Neuronal stem cell (in vitro differentiated cells): ENCODE data around the gene TRIM54.

Experiments used
- DNase-seq: peaks from one replicate; pipeline ENCODE4 v3.0.0-alpha.2; 2013; ENCODE audit warnings: low spot score
- H2AFZ ChIP-seq: one replicate; pipeline ENCODE4 v1.6.1; 2013; ENCODE audit warnings: mild to moderate bottlenecking, low read length, inconsistent platforms
- H2AK5ac ChIP-seq: 2 replicates; pipeline ENCODE4 v1.6.1; 2013; ENCODE audit warnings: low read depth, mild to moderate bottlenecking, inconsistent platforms, low read length, moderate library complexity, mixed read lengths
- H2BK120ac ChIP-seq: 2 replicates; pipeline ENCODE4 v1.6.1; 2013; ENCODE audit warnings: low read depth, mild to moderate bottlenecking, inconsistent platforms, low read length, moderate library complexity, mixed read lengths
- H2BK12ac ChIP-seq: one replicate; pipeline ENCODE4 v1.6.1; 2013; ENCODE audit warnings: low read length, inconsistent platforms
- H2BK15ac ChIP-seq: 2 replicates; pipeline ENCODE4 v1.6.1; 2013; ENCODE audit warnings: mild to moderate bottlenecking, low read length, inconsistent platforms, mixed read lengths
- H2BK5ac ChIP-seq: one replicate; pipeline ENCODE4 v1.6.1; 2013; ENCODE audit warnings: inconsistent platforms, mild to moderate bottlenecking, low read length, moderate library complexity
- H3K14ac ChIP-seq: one replicate; pipeline ENCODE4 v1.6.1; 2013; ENCODE audit warnings: low read length, inconsistent platforms
- H3K18ac ChIP-seq: 2 replicates; pipeline ENCODE4 v1.6.1; 2013; ENCODE audit warnings: low read length, inconsistent platforms
- H3K23ac ChIP-seq: 2 replicates; pipeline ENCODE4 v1.6.1; 2013; ENCODE audit warnings: low read depth, mild to moderate bottlenecking, mixed read lengths, low read length, inconsistent platforms; ENCODE audit not compliant: poor library complexity
- H3K27ac ChIP-seq: replicated peaks from 3 replicates; pipeline ENCODE4 v1.5.1; 2013; ENCODE audit warnings: low read length, inconsistent platforms
- H3K27me3 ChIP-seq, 3 experiments: 2 replicates each; pipeline ENCODE4 v1.6.1; 2013; ENCODE audit warnings: low read length in 3 of 3, mild to moderate bottlenecking in 2 of 3, inconsistent platforms in 1 of 3, low read depth in 1 of 3, mixed read lengths in 1 of 3, moderate library complexity in 1 of 3; ENCODE audit not compliant: control insufficient read depth in 3 of 3, insufficient read depth in 3 of 3
- H3K36me3 ChIP-seq, 2 donors: replicated peaks in 1 of 2; 2 replicates each; pipeline ENCODE4 v1.6.1; 2013; ENCODE audit warnings: low read length in 2 of 2; ENCODE audit not compliant: control insufficient read depth in 2 of 2, insufficient read depth in 2 of 2
- H3K4ac ChIP-seq: 2 replicates; pipeline ENCODE4 v1.6.1; 2013; ENCODE audit warnings: inconsistent platforms, mild to moderate bottlenecking, low read length, moderate library complexity
- H3K4me1 ChIP-seq, 2 donors: 1 replicate in 1 of 2; 2 replicates in 1 of 2; pipeline ENCODE4 v1.6.1; 2013; ENCODE audit warnings: low read length in 2 of 2, low read depth in 1 of 2; ENCODE audit not compliant: control insufficient read depth in 2 of 2, insufficient read depth in 1 of 2
- H3K4me2 ChIP-seq: one replicate; pipeline ENCODE4 v1.6.1; 2013; ENCODE audit warnings: mild to moderate bottlenecking, low read length, inconsistent platforms; ENCODE audit not compliant: insufficient read depth, poor library complexity, severe bottlenecking
- H3K4me3 ChIP-seq, 2 donors: 2 replicates each; pipeline ENCODE4 v1.5.1; 2013; ENCODE audit warnings: low read length in 2 of 2, mild to moderate bottlenecking in 2 of 2, inconsistent platforms in 1 of 2, moderate library complexity in 1 of 2
- H3K79me1 ChIP-seq: one replicate; pipeline ENCODE4 v1.6.1; 2013; ENCODE audit warnings: low read depth, mild to moderate bottlenecking, inconsistent platforms, low read length, moderate library complexity
- H3K9ac ChIP-seq: one replicate; pipeline ENCODE4 v1.6.1; 2013; ENCODE audit warnings: mild to moderate bottlenecking, low read depth, low read length, inconsistent platforms; ENCODE audit not compliant: poor library complexity
- H3K9me3 ChIP-seq, 2 donors: replicated peaks in 1 of 2; 2 replicates each; pipeline versions ENCODE3 to v1.6.1; 2013; ENCODE audit warnings: low read length in 2 of 2, mild to moderate bottlenecking in 2 of 2, inconsistent platforms in 1 of 2, low read depth in 1 of 2, mixed read lengths in 1 of 2, moderate library complexity in 1 of 2; ENCODE audit not compliant: control insufficient read depth in 2 of 2, insufficient read depth in 1 of 2
- H4K8ac ChIP-seq: one replicate; pipeline ENCODE4 v1.6.1; 2013; ENCODE audit warnings: low read depth, mild to moderate bottlenecking, inconsistent platforms, low read length, moderate library complexity
- H4K91ac ChIP-seq: one replicate; pipeline ENCODE4 v1.6.1; 2013; ENCODE audit warnings: low read length, low read depth, mild to moderate bottlenecking, inconsistent platforms; ENCODE audit not compliant: poor library complexity
- WGBS, 2 donors: extraction: QIAGEN DNeasy Blood & Tissue Kit; methylation state at CpG; one replicate each; pipeline ENCODE4 v1.1.7; 2013; ENCODE audit warnings: missing lambda C conversion rate in 2 of 2, mixed read lengths in 1 of 2; ENCODE audit not compliant: insufficient read length in 2 of 2, insufficient replicate concordance in 1 of 2; ENCODE audit errors: extremely low coverage in 2 of 2; 5-methylcytosine and 5-hydroxymethylcytosine counted together

The TRIM54 gene

DNA sequence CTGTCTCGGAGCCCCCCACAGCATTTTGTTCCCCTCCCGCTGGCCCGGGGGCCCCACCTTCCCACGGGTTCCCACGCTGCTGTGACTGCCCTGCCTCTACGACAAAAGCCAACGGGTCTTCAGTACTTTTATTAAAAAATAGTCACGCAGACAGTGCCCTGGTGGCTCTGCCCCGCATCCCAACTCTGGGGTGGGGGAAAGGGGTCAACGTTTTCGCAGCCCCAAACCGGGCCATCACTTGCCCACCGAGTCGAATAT is 25.0 kb downstream of the TRIM54 start:
- Histone ChIP-seq H2BK5ac (no peak overlapping the region), H3K18ac (peak overlapping the region; percentile 48), H3K23ac (no peak overlapping the region), H3K36me3 (peaks cover 7 to 23% of the 10 kb centered on the region in 2 donors), H2BK120ac (no peak overlapping the region), H3K4ac (no peak overlapping the region), H2BK15ac (no peak overlapping the region), H3K9ac (no peak overlapping the region), H3K4me1 (peaks cover 0 to 3% of the 10 kb centered on the region in 2 donors), H4K91ac (no peak overlapping the region), H3K4me2 (peak overlapping the region; percentile 2), H3K27me3 (peaks cover 27 to 41% (median 28%) of the 10 kb centered on the region in 3 experiments), H4K8ac (no peak overlapping the region), H2AFZ (no peak overlapping the region), H3K4me3 (no peak overlapping the region), H3K79me1 (peaks cover 5% of the 10 kb centered on the region), H2AK5ac (peak overlapping the region; percentile 46), H3K9me3 (peaks cover 0 to 1% of the 10 kb centered on the region in 2 donors), H3K14ac (peak overlapping the region; percentile 21), H2BK12ac (no peak overlapping the region), H3K27ac (no peak overlapping the region)
- no peak for DNase-seq
- no CpG with 5 or more reads among the region's 14 CpGs for WGBS, 2 donors

DNA sequence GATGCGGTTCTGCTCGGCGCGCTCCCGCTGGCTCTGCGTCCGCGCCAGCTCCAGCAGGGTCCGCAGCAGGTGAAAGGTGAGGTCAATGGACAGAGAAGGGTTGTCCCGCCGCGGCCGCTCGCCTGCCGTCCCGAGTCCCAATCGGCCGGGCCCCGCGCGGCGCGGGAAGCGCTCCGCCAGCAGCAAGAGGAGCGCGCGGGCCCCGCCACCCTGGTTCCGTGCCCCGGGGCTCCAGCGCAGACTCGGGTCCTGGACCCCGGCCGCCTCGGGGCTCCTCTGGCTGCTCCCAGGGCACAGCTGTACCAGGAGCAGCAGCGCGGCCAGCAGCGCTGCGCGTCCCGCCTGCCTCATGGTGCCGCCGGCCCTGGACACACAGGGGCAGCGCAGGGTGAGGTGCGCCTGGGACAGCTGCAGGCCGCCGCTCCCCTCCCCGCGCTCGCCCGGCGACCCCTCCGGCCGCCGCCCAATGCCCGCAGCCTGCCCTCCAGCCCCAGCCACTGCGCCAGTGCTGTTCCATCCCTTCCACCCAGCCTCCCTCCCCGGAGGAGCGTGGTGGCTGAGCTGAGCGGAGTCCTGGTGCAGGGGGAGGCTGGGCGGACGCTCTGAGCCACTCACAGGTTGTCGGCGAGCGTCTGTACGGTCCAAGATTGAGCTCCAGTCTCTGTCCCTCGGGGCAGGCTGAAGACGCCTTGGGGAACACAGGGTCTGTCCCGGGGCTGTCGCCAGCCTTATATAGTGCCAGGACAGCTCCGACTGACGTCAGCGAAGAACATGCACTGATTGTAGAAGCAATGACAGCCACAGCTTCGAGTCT is 25.5 kb downstream of the TRIM54 start:
- Histone ChIP-seq H4K8ac (no peak overlapping the region), H3K9me3 (peaks cover 0 to 1% of the 10 kb centered on the region in 2 donors), H3K23ac (peak overlapping the region; percentile 65), H3K27ac (no peak overlapping the region), H2BK12ac (no peak overlapping the region), H4K91ac (no peak overlapping the region), H3K9ac (no peak overlapping the region), H2AFZ (no peak overlapping the region), H2BK5ac (no peak overlapping the region), H3K4me3 (no peak overlapping the region), H2AK5ac (no peak overlapping the region), H2BK15ac (no peak overlapping the region), H3K4me2 (peak overlapping the region; percentile 18), H3K18ac (peak overlapping the region; percentile 48), H3K14ac (peak overlapping the region; percentile 21), H2BK120ac (no peak overlapping the region), H3K4ac (no peak overlapping the region), H3K36me3 (peaks cover 7 to 26% of the 10 kb centered on the region in 2 donors), H3K4me1 (peaks cover 0 to 3% of the 10 kb centered on the region in 2 donors), H3K79me1 (peaks cover 5% of the 10 kb centered on the region), H3K27me3 (peaks cover 27 to 41% (median 28%) of the 10 kb centered on the region in 3 experiments)
- no peak for DNase-seq
- WGBS, 2 donors = no CpG with 5 or more reads among the region's 75 CpGs

DNA sequence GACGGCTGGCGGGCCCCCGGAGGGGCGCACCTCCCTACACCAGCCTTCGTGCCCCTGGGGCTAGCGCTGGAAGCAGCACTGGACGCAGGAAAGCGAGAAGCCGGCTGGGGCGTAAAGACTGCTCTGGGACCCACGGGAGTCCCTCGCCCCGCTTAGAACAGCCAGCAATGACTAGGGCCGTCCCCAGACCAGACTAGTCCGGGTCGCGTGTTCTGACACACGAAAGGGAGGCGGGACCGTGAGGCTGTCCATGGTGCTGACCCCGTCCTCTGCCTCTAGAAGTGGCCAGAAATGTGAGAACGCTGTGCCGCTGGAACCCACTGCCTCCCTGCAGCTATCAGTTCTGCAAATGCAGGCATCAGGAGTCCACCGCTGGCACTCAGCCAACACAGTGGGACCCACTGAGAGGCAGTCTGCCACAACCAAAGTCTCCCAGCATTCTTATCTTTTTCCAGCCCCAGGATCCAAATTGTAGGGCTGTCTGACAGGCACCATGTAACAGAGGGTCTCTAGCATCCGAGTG is 26.2 kb downstream of the TRIM54 start, which contains the start of gene UCN:
Gene UCN, minus strand, starts transcription at position 87 of the 523 bp plus-strand sequence. CDS start 550 bp downstream, outside the sequence.
- Histone ChIP-seq H3K14ac (peak within 1 kb of the TSS; percentile 21), H2BK120ac (no peak within 1 kb of the TSS), H3K4me1 (peaks cover 0 to 3% of the 10 kb centered on the region in 2 donors), H3K23ac (peak within 1 kb of the TSS; percentile 65), H3K36me3 (peaks cover 7 to 28% of the 10 kb centered on the region in 2 donors), H2BK5ac (no peak within 1 kb of the TSS), H3K4me3 (no peak within 1 kb of the TSS), H3K9ac (no peak within 1 kb of the TSS), H3K9me3 (peaks cover 0 to 1% of the 10 kb centered on the region in 2 donors), H2BK12ac (no peak within 1 kb of the TSS), H4K8ac (no peak within 1 kb of the TSS), H3K79me1 (peaks cover 5% of the 10 kb centered on the region), H3K27ac (no peak within 1 kb of the TSS), H2BK15ac (no peak within 1 kb of the TSS), H3K4ac (no peak within 1 kb of the TSS), H2AK5ac (peak within 1 kb of the TSS; percentile 46), H2AFZ (no peak within 1 kb of the TSS), H3K18ac (peak within 1 kb of the TSS; percentile 48), H4K91ac (no peak within 1 kb of the TSS), H3K4me2 (peak within 1 kb of the TSS; percentile 18), H3K27me3 (peaks cover 27 to 41% (median 28%) of the 10 kb centered on the region in 3 experiments)
- peak; percentile 54 for DNase-seq
- no CpG with 5 or more reads among the region's 25 CpGs for WGBS, 2 donors

DNA sequence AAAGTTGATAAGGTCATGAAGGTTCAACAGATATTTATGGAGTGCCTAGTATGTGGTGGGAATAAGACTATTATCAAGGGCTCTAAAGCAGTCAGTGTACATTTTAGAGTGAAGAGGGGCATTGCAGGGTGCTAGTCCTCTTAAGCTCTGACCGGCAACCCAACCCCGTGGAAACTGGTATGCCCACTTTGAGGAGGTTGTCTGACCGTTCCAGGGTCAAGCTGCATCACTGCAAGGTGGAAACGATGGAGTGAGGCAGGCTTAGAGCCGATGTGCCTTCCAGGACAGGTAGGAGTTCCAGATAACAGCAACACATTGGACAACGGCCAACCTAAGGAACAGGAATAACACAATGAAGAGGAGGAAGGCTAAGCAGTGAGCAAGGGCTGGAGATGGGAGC is 27.4 kb downstream of the TRIM54 start:
- H3K4me3 ChIP-seq = peak overlapping the region in 1 of 2 donors; percentile 51
- no CpG with 5 or more reads among the region's 6 CpGs for WGBS, 2 donors

More for the DNA sequence above, 27.4 kb downstream of the TRIM54 start:
- Histone ChIP-seq H3K79me1 (peaks cover 5% of the 10 kb centered on the region), H3K36me3 (peaks cover 7 to 28% of the 10 kb centered on the region in 2 donors), H3K14ac (no peak overlapping the region), H3K9me3 (peaks cover 0 to 1% of the 10 kb centered on the region in 2 donors), H2AFZ (no peak overlapping the region), H2BK12ac (no peak overlapping the region), H3K23ac (no peak overlapping the region), H3K27ac (no peak overlapping the region), H4K8ac (no peak overlapping the region), H3K4ac (peak overlapping the region; percentile 76), H2BK15ac (no peak overlapping the region), H2BK120ac (no peak overlapping the region), H3K9ac (no peak overlapping the region), H3K4me2 (no peak overlapping the region), H3K18ac (no peak overlapping the region), H3K4me1 (peaks cover 0 to 3% of the 10 kb centered on the region in 2 donors), H2BK5ac (no peak overlapping the region), H4K91ac (no peak overlapping the region), H2AK5ac (no peak overlapping the region), H3K27me3 (peaks cover 23 to 39% (median 28%) of the 10 kb centered on the region in 3 experiments)
- DNase-seq = no peak
